ENCODE results near the gene STMN3.

STMN3 gene

DNA sequence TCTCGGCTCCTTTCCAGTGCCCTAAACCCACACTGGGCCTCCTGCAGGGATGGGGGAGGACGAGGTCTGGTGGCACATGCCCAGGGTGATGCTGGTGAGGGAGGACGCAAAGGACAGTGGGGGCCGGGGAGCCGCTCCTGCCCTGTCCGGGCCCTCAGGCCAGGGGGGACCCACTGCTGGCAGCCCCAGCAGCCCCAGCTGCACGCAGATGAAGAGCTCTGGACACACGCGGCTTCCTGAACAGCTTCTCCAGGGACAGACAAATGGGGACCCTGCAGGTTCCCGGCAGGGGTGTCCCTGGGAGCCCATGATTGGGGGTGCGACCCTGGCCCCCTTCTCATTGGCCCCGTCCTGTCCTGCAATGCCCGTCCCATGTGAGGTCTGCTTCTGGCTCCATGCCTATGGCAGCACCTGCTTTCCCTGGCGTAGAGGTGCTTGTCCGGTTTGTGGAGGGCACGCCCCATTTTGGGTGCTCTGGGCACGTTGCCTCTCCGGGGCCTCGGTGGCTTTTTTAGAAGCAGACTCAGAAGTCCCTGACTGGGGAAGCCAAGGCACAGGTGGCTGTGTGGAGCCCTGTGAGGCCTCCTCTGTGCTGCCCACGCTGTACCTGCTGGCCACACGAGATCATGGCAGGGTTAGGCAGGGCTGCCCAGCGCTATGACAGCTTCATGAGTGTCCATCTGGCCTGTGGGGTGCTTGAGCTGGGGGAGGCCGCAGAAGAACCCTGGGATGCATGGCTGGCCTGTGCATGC lies 27.8 kb upstream of the STMN3 start:
- TF ChIP-seq POLR2AphosphoS5 (IDR thresholded peaks at IDR 0.05; ENCODE audit: low read depth) (no peak), SPI1 (IDR thresholded peaks at IDR 0.05; ENCODE audit: borderline replicate concordance, low read depth) (no peak), GABPA (IDR thresholded peaks at IDR 0.05; ENCODE audit: low read depth) (no peak)
- TF ChIP-seq, protein P1, sequence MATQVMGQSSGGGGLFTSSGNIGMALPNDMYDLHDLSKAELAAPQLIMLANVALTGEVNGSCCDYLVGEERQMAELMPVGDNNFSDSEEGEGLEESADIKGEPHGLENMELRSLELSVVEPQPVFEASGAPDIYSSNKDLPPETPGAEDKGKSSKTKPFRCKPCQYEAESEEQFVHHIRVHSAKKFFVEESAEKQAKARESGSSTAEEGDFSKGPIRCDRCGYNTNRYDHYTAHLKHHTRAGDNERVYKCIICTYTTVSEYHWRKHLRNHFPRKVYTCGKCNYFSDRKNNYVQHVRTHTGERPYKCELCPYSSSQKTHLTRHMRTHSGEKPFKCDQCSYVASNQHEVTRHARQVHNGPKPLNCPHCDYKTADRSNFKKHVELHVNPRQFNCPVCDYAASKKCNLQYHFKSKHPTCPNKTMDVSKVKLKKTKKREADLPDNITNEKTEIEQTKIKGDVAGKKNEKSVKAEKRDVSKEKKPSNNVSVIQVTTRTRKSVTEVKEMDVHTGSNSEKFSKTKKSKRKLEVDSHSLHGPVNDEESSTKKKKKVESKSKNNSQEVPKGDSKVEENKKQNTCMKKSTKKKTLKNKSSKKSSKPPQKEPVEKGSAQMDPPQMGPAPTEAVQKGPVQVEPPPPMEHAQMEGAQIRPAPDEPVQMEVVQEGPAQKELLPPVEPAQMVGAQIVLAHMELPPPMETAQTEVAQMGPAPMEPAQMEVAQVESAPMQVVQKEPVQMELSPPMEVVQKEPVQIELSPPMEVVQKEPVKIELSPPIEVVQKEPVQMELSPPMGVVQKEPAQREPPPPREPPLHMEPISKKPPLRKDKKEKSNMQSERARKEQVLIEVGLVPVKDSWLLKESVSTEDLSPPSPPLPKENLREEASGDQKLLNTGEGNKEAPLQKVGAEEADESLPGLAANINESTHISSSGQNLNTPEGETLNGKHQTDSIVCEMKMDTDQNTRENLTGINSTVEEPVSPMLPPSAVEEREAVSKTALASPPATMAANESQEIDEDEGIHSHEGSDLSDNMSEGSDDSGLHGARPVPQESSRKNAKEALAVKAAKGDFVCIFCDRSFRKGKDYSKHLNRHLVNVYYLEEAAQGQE (IDR thresholded peaks at IDR 0.05; ENCODE audit: insufficient replicate concordance, low read depth), result no peak
- TF ChIP-seq, protein P2, sequence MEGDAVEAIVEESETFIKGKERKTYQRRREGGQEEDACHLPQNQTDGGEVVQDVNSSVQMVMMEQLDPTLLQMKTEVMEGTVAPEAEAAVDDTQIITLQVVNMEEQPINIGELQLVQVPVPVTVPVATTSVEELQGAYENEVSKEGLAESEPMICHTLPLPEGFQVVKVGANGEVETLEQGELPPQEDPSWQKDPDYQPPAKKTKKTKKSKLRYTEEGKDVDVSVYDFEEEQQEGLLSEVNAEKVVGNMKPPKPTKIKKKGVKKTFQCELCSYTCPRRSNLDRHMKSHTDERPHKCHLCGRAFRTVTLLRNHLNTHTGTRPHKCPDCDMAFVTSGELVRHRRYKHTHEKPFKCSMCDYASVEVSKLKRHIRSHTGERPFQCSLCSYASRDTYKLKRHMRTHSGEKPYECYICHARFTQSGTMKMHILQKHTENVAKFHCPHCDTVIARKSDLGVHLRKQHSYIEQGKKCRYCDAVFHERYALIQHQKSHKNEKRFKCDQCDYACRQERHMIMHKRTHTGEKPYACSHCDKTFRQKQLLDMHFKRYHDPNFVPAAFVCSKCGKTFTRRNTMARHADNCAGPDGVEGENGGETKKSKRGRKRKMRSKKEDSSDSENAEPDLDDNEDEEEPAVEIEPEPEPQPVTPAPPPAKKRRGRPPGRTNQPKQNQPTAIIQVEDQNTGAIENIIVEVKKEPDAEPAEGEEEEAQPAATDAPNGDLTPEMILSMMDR (IDR thresholded peaks at IDR 0.05; ENCODE audit: insufficient read depth, low read length), result no peak
- Histone ChIP-seq H3K27me3 (ENCODE audit: insufficient read depth, poor library complexity, severe bottlenecking) (no peaks in the 10 kb centered on the region), H3K4me3 (replicated peaks; ENCODE audit: insufficient read depth, low read length) (no peak overlapping the region), H3K27ac (replicated peaks) (no peak overlapping the region)
- DNase-seq (ENCODE audit: low read depth in 1 of 2, low spot score in 1 of 2), result no peak

DNA sequence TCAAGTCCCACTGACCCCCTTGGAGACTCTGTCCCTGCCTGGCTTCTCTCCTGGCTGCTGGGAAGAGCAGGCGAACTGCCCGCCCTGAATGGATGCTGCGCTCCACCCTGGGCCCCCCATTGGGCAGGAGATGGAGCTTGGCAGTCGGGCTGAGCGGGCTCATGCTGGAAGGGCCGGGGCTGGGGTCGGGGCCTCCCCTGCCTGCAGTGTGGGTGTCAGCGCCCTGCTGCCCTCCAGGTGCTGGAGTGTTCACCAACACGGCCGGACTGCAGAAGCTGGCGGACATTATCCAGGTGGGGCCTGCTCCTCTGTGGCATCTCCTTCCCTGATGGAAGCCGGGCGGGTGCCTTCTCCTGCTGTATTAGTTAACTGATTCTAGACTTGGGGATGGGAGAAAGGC lies 27.2 kb upstream of the STMN3 start:
- H3K27me3 ChIP-seq (ENCODE audit: insufficient read depth, poor library complexity, severe bottlenecking), result no peaks in the 10 kb centered on the region
- TF ChIP-seq POLR2AphosphoS5 (IDR thresholded peaks at IDR 0.05; ENCODE audit: low read depth) (no peak), SPI1 (IDR thresholded peaks at IDR 0.05; ENCODE audit: borderline replicate concordance, low read depth) (no peak), GABPA (IDR thresholded peaks at IDR 0.05; ENCODE audit: low read depth) (no peak)
- TF ChIP-seq, protein P1 (IDR thresholded peaks at IDR 0.05; ENCODE audit: insufficient replicate concordance, low read depth), result no peak
- TF ChIP-seq, protein P2 (IDR thresholded peaks at IDR 0.05; ENCODE audit: insufficient read depth, low read length), result no peak
- no peak for DNase-seq (ENCODE audit: low read depth in 1 of 2, low spot score in 1 of 2)
- H3K27ac ChIP-seq (replicated peaks), result no peak overlapping the region
- no peak overlapping the region for H3K4me3 ChIP-seq (replicated peaks; ENCODE audit: insufficient read depth, low read length)

DNA sequence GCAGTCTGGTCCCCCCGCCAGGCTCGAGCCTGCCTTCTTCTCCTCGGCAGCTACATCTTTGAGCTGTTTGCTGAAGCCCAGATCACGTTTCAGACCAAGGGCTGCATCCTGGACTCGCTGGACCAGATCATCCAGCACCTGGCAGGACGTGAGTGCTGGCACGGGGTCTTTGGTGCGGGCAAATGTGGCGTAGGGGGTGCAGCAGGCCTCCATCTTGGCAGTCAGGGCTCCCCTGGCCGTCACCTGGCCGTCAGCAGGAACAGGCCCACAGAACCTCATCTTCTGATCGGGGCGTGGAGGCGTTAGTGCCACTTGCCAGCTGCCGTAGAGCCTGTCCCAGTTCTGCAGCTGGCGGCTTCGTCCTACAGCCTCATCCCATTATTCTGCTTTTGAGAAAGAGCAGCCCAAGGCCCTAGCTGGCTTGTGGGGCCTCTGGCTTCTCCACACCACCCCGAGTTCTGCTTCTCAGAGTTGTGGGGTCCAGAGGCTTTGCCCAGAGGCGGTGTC lies 26.6 kb upstream of the STMN3 start:
- H3K27me3 ChIP-seq (ENCODE audit: insufficient read depth, poor library complexity, severe bottlenecking), result no peaks in the 10 kb centered on the region
- no peak overlapping the region for H3K4me3 ChIP-seq (replicated peaks; ENCODE audit: insufficient read depth, low read length)
- H3K27ac ChIP-seq (replicated peaks), result no peak overlapping the region
- TF ChIP-seq POLR2AphosphoS5 (IDR thresholded peaks at IDR 0.05; ENCODE audit: low read depth), result no peak
- TF ChIP-seq, protein P2 (IDR thresholded peaks at IDR 0.05; ENCODE audit: insufficient read depth, low read length), result no peak
- TF ChIP-seq, protein P1 (IDR thresholded peaks at IDR 0.05; ENCODE audit: insufficient replicate concordance, low read depth), result no peak
- no peak for TF ChIP-seq GABPA (IDR thresholded peaks at IDR 0.05; ENCODE audit: low read depth)
- no peak for TF ChIP-seq SPI1 (IDR thresholded peaks at IDR 0.05; ENCODE audit: borderline replicate concordance, low read depth)
- DNase-seq (ENCODE audit: low read depth in 1 of 2, low spot score in 1 of 2), result no peak
